B cell (primary cell): ENCODE results near the gene GLG1. TPM values are rescaled to one million over a fixed set of nuclear protein-coding genes. Genes with fewer than 3 reads are reported as not detected.
"Not testable (repeated sequence)": the region's sequence is repeated elsewhere in the genome, so short reads cannot be mapped to it uniquely, and the experiment has no call there.

Source experiments
- ATAC-seq: fragments of 200-7000 bp; cut with Tn5 transposase; one replicate; pipeline ENCODE4 v1.10.0; 2021; ENCODE audit warnings: low read depth, mild to moderate bottlenecking, moderate number of reproducible peaks, moderate library complexity
- CTCF ChIA-PET: fragments of 350-600 bp; sonication (Branson Sonifier 250); formaldehyde crosslinking; loops from one replicate; lab custom pipeline; 2021; ENCODE audit warnings: antibody characterized with exemption, inconsistent platforms; lab: Charles Lee
- POLR2A ChIA-PET: fragments of 350-600 bp; sonication (Branson Sonifier 250); formaldehyde crosslinking; loops from one replicate; lab custom pipeline; 2021; ENCODE audit warnings: antibody characterized with exemption; lab: Charles Lee
- DNase-seq: peaks from one replicate; pipeline ENCODE4 v3.0.0; 2013
- H2AFZ ChIP-seq: 2 replicates; pipeline ENCODE4 v1.6.1; 2012; ENCODE audit warnings: mild to moderate bottlenecking, low read depth, low read length; ENCODE audit not compliant: insufficient read depth, poor library complexity, severe bottlenecking
- H3K27ac ChIP-seq, 2 donors: 1 replicate in 1 of 2; 2 replicates in 1 of 2; pipeline ENCODE4 v1.5.1; 2012 to 2013; ENCODE audit warnings: low read length in 2 of 2, mild to moderate bottlenecking in 2 of 2, moderate library complexity in 1 of 2
- H3K27me3 ChIP-seq, 4 experiments: fragments of 200-600 bp in 1 of 4; sonication (generic) in 1 of 4; replicated peaks in 1 of 4; 1 replicate in 2 of 4; 2 replicates in 2 of 4; pipeline versions ENCODE4 v1.6.1 to v1.7.0; 2013 to 2016; ENCODE audit warnings: low read length in 3 of 4, mild to moderate bottlenecking in 2 of 4, mixed read lengths in 1 of 4, moderate library complexity in 1 of 4; ENCODE audit not compliant: insufficient read depth in 4 of 4, control insufficient read depth in 3 of 4; ENCODE audit errors: control extremely low read depth in 1 of 4
- H3K36me3 ChIP-seq, 2 experiments: replicated peaks in 1 of 2; 1 replicate in 1 of 2; 2 replicates in 1 of 2; pipeline versions ENCODE4 v1.6.1 to v1.7.1; 2013; ENCODE audit warnings: low read length in 1 of 2; ENCODE audit not compliant: insufficient read depth in 2 of 2, control insufficient read depth in 1 of 2; ENCODE audit errors: control extremely low read depth in 1 of 2, extremely low read depth in 1 of 2
- H3K4me1 ChIP-seq, 2 donors: fragments of 200-600 bp in 1 of 2; sonication (generic) in 1 of 2; 1 replicate in 1 of 2; 2 replicates in 1 of 2; pipeline versions ENCODE4 v1.5.1 to v1.6.1; 2013 to 2017; ENCODE audit warnings: low read length in 2 of 2; ENCODE audit not compliant: control insufficient read depth in 2 of 2, insufficient read depth in 2 of 2
- H3K4me2 ChIP-seq: replicated peaks from 2 replicates; pipeline ENCODE3; 2012; ENCODE audit warnings: mild to moderate bottlenecking, low read depth, low read length; ENCODE audit not compliant: poor library complexity, severe bottlenecking
- H3K4me3 ChIP-seq, 5 experiments: fragments of 200-600 bp in 1 of 5; sonication (generic) in 1 of 5; 1 replicate in 3 of 5; 2 replicates in 2 of 5; pipeline versions ENCODE4 v1.5.1 to v1.7.0; 2011 to 2016; ENCODE audit warnings: low read length in 4 of 5, mild to moderate bottlenecking in 4 of 5, low read depth in 2 of 5, control low read depth in 1 of 5, moderate library complexity in 1 of 5; ENCODE audit not compliant: insufficient read depth in 1 of 5; ENCODE audit errors: control extremely low read depth in 1 of 5, extremely low read depth in 1 of 5
- H3K79me2 ChIP-seq: fragments of 200-600 bp; sonication (generic); one replicate; pipeline ENCODE4 v1.6.0; 2016; ENCODE audit warnings: low read length; ENCODE audit not compliant: control insufficient read depth, insufficient read depth
- H3K9ac ChIP-seq: fragments of 200-600 bp; sonication (generic); 2 replicates; pipeline ENCODE4 v1.6.1; 2017; ENCODE audit warnings: mild to moderate bottlenecking, low read length, moderate library complexity
- H3K9me3 ChIP-seq, 3 donors: one replicate each; pipeline versions ENCODE4 v1.6.1 to v1.7.1; 2013; ENCODE audit warnings: low read length in 2 of 3; ENCODE audit not compliant: control insufficient read depth in 2 of 3, insufficient read depth in 1 of 3; ENCODE audit errors: control extremely low read depth in 1 of 3
- H4K20me1 ChIP-seq: 2 replicates; pipeline ENCODE4 v1.6.0; 2012; ENCODE audit warnings: mild to moderate bottlenecking, low read length; ENCODE audit not compliant: insufficient read depth, control insufficient read depth, poor library complexity, severe bottlenecking
- H3K27ac Mint-ChIP-seq: one replicate; pipeline ENCODE4 v1.8.0; 2021; ENCODE audit warnings: mixed read lengths
- H3K27me3 Mint-ChIP-seq: one replicate; pipeline ENCODE4 v1.8.0; 2021; ENCODE audit warnings: mixed read lengths
- H3K4me1 Mint-ChIP-seq: one replicate; pipeline ENCODE4 v1.8.0; 2021; ENCODE audit warnings: mixed read lengths
- H3K4me3 Mint-ChIP-seq: one replicate; pipeline ENCODE4 v1.8.0; 2021; ENCODE audit warnings: mixed read lengths
- H3K9me3 Mint-ChIP-seq: one replicate; pipeline ENCODE4 v1.8.0; 2022; ENCODE audit warnings: mixed read lengths; ENCODE audit not compliant: insufficient read depth
- EZH2 ChIP-seq: IDR thresholded peaks from 2 replicates; pipeline ENCODE4 v1.6.1; 2012; ENCODE audit warnings: borderline replicate concordance, low read depth, mild to moderate bottlenecking, moderate library complexity, low read length; ENCODE audit not compliant: insufficient read depth, poor library complexity, severe bottlenecking
- WGBS: methylation state at CpG from one replicate; pipeline ENCODE4 v1.1.5; 2013; ENCODE audit warnings: missing lambda C conversion rate; ENCODE audit not compliant: insufficient coverage; 5-methylcytosine and 5-hydroxymethylcytosine counted together
- intact Hi-C: fragments of 100-400 bp; cut with micrococcal nuclease; formaldehyde crosslinking; loops from one replicate; pipeline ENCODE4 v1.10.0; 2022
- polyA plus RNA-seq: library from polyadenylated mRNA; depleted of rRNA; stranded (reverse); fragments of >200 nt; gene quantifications from 2 replicates; pipeline ENCODE4 v1.2.3, GENCODE V29; 2012
- total RNA-seq, 2 donors: library from RNA; stranded (reverse); fragments of 120-200 nt in 1 of 2; gene quantifications; 1 replicate in 1 of 2; 2 replicates in 1 of 2; pipeline versions ENCODE4 v1.2.3 to v1.2.4, GENCODE V29; 2013 to 2022
- TF ChIP-seq, protein P1 (sequence below): fragments of 200-600 bp; IDR thresholded peaks from one replicate; pipeline ENCODE4 v1.8.0; 2022; ENCODE audit warnings: antibody characterized with exemption, mild to moderate bottlenecking

GLG1 gene
- total and polyA plus RNA-seq, 2 donors (not counting 1 experiment from before 2014, with no cell fraction given), result 28.3 to 114 TPM

DNA sequence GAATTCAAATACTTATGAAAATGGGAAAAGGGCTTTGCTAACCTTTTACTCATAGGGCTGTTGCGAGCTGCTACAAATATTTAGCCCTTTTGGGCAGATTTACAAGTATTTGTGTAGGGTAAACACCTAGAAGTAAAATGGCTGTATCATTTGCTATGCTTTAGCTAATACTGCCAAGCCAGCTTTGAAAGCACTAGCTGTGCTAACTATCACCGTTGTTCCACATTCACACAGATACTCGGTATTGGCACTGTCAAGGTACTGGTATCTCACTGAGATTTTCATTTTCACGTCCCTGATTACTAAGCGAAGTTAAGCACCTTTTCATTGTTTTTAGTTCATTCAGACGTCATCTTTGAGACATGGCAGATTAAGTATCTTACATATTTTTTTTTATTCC lies 84.8 kb downstream of the GLG1 start:
- H3K79me2 ChIP-seq, result peaks cover 36% of the 10 kb centered on the region
- intact Hi-C loops, result no loop called here
- H3K4me1 ChIP-seq, result no peaks in the 10 kb centered on the region
- peaks cover 0 to 2% (median 0%) of the 10 kb centered on the region in 3 donors for H3K9me3 ChIP-seq
- H3K4me3 ChIP-seq, result no peak overlapping the region
- CTCF ChIA-PET, result no interaction called here
- POLR2A ChIA-PET, result no interaction called here
- 93% methylated on average over 3 of the region's 6 CpGs for WGBS
- H3K4me1 Mint-ChIP-seq, result peaks cover 12% of the 10 kb centered on the region
- H3K36me3 ChIP-seq, result peaks cover 6 to 8% of the 10 kb centered on the region in 2 experiments
- no peaks in the 10 kb centered on the region for H3K27me3 Mint-ChIP-seq
- H3K27ac ChIP-seq, result no peak overlapping the region
- no peak overlapping the region for H3K4me2 ChIP-seq
- H3K9ac ChIP-seq, result no peak overlapping the region
- peaks cover 2% of the 10 kb centered on the region for H3K9me3 Mint-ChIP-seq
- H4K20me1 ChIP-seq, result no peaks in the 10 kb centered on the region
- no peak overlapping the region for H3K4me3 Mint-ChIP-seq
- ATAC-seq, result no peak
- no peak for DNase-seq
- no peaks in the 10 kb centered on the region for H3K27me3 ChIP-seq
- no peak overlapping the region for H2AFZ ChIP-seq
- no peak overlapping the region for H3K27ac Mint-ChIP-seq
- TF ChIP-seq, protein P1, sequence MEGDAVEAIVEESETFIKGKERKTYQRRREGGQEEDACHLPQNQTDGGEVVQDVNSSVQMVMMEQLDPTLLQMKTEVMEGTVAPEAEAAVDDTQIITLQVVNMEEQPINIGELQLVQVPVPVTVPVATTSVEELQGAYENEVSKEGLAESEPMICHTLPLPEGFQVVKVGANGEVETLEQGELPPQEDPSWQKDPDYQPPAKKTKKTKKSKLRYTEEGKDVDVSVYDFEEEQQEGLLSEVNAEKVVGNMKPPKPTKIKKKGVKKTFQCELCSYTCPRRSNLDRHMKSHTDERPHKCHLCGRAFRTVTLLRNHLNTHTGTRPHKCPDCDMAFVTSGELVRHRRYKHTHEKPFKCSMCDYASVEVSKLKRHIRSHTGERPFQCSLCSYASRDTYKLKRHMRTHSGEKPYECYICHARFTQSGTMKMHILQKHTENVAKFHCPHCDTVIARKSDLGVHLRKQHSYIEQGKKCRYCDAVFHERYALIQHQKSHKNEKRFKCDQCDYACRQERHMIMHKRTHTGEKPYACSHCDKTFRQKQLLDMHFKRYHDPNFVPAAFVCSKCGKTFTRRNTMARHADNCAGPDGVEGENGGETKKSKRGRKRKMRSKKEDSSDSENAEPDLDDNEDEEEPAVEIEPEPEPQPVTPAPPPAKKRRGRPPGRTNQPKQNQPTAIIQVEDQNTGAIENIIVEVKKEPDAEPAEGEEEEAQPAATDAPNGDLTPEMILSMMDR, result no peak
- no peak for TF ChIP-seq EZH2

DNA sequence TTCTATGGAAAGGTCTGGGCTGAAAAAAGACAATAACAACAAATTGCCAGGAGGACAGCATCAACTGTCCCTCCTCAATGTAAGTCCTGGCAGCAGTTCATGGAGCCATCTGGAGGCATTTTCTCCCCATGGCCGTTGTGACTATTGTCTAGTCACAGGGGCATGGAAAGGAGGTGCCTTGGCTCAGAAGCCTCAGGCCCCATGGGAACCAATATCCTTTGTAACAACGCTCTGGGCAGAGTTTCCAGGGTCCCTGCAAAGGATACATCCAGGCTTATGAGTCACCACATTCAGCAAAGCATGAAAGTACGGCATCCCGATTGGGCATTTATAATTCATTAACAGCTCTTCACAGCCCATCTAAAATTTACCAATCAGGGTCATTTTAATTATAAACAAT lies 85.2 kb downstream of the GLG1 start:
- H3K27ac Mint-ChIP-seq, result no peak overlapping the region
- H3K4me3 Mint-ChIP-seq, result no peak overlapping the region
- WGBS, result 57% methylated on average over 2 of the region's 4 CpGs
- intact Hi-C loops, result no loop called here
- Histone ChIP-seq H3K4me1 (no peaks in the 10 kb centered on the region), H3K4me2 (no peak overlapping the region), H3K9me3 (peaks cover 0 to 2% (median 0%) of the 10 kb centered on the region in 3 donors), H2AFZ (no peak overlapping the region), H3K27ac (no peak overlapping the region), H4K20me1 (no peaks in the 10 kb centered on the region), H3K79me2 (peaks cover 38% of the 10 kb centered on the region), H3K9ac (no peak overlapping the region), H3K27me3 (no peaks in the 10 kb centered on the region), H3K4me3 (no peak overlapping the region), H3K36me3 (peaks cover 6 to 8% of the 10 kb centered on the region in 2 experiments)
- ATAC-seq, result no peak
- ChIA-PET POLR2A (no interaction called here), CTCF (no interaction called here)
- no peaks in the 10 kb centered on the region for H3K27me3 Mint-ChIP-seq
- no peak for DNase-seq
- peaks cover 13% of the 10 kb centered on the region for H3K4me1 Mint-ChIP-seq
- peaks cover 2% of the 10 kb centered on the region for H3K9me3 Mint-ChIP-seq
- TF ChIP-seq, protein P1, result no peak
- no peak for TF ChIP-seq EZH2

DNA sequence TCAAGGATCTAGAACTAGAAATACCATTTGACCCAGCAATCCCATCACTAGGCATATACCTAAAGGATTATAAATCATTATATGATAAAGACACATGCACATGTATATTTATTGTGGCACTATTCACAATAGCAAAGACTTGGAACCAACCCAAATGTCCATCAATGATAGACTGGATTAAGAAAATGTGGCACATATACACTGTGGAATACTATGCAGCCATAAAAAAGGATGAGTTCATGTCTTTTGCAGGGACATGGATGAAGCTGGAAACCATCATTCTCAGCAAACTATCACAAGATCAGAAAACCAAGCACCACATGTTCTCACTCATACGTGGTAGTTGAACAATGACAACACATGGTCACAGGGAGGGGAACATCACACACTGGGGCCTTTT lies 88.0 kb downstream of the GLG1 start:
- H3K27me3 ChIP-seq, H3K36me3 ChIP-seq, H3K27me3 Mint-ChIP-seq, H3K27ac Mint-ChIP-seq, H2AFZ ChIP-seq, H3K9ac ChIP-seq, CTCF ChIA-PET, intact Hi-C loops, H3K9me3 Mint-ChIP-seq, H3K4me3 ChIP-seq, H3K9me3 ChIP-seq, H3K27ac ChIP-seq, H3K4me2 ChIP-seq, H4K20me1 ChIP-seq, H3K4me1 ChIP-seq, H3K4me3 Mint-ChIP-seq, DNase-seq, POLR2A ChIA-PET, ATAC-seq: not testable (repeated sequence)
- H3K79me2 ChIP-seq, result peaks cover 41% of the 10 kb centered on the region
- peaks cover 30% of the 10 kb centered on the region for H3K4me1 Mint-ChIP-seq
- WGBS, result no CpG with 5 or more reads among the region's 1 CpG
